ENCODE measurements around the gene OR2A25.
"Not testable (repeated sequence)": the region's sequence is repeated elsewhere in the genome, so short reads cannot be mapped to it uniquely, and the experiment has no call there.

OR2A25 gene, protein sequence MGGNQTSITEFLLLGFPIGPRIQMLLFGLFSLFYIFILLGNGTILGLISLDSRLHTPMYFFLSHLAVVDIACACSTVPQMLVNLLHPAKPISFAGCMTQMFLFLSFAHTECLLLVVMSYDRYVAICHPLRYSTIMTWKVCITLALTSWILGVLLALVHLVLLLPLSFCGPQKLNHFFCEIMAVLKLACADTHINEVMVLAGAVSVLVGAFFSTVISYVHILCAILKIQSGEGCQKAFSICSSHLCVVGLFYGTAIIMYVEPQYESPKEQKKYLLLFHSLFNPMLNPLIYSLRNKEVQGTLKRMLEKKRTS

DNA sequence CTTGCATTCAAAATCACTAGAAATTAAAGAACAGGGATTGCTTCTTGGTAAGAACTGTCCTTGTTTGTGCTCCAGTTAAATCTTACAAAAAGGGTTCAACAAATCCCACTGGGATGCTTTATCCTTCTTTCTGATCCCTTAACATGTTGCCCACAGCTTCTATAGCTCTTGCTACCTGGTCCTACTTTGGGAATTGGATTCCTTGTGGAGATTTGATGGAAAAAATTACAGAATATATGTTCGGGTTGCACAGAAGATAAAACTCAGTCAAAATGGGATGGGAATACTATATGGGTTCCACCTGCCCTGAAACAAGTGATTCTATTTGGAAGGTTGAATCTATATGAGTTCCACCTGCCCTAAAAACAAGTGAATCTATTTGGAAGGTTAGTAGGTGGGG lies at the start of gene OR2A25:
Gene OR2A25, plus strand, starts transcription at position 301 of the 400 bp plus-strand sequence. CDS start 4,409 bp downstream, outside the sequence.
- DNase-seq: no peak

DNA sequence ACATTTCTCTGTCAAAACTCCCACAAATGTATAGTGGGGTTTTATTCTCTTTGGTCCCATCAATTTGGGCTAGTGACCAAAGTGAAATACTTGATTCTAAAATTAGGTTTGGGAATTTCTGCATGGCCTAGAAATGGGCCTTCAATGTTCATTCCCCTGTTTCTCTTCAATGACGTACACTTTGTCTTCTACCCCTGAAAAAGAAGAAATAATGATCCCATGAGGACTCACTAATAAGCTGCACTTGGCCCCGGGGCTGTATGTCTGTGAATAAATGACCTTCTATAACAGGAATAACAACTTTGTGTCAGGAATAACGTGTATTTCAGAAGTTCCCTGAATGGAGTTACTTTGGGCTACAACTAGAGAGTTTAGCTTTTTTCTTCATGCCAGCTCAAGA lies 49.3 kb upstream of the OR2A25 start:
- no peak for DNase-seq

DNA sequence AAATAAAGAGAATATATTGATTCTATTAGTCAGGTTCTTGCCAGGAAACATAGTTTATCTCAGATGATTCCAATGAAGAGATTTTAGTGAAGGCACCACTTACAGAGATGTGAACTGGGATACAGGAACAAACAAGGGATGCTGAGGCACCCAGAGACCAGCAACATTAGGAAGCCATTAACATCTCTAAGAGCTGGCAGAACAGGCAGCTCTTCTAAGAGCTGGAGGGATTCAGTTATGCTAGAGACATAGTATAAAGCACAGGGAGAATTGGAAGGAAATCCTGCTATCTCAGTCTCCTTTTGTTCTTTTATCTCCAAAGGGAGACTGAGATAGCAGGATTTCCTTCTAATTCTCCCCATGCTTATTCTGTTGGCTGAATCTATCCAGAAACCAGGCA lies 47.4 kb upstream of the OR2A25 start:
- no peak for DNase-seq

DNA sequence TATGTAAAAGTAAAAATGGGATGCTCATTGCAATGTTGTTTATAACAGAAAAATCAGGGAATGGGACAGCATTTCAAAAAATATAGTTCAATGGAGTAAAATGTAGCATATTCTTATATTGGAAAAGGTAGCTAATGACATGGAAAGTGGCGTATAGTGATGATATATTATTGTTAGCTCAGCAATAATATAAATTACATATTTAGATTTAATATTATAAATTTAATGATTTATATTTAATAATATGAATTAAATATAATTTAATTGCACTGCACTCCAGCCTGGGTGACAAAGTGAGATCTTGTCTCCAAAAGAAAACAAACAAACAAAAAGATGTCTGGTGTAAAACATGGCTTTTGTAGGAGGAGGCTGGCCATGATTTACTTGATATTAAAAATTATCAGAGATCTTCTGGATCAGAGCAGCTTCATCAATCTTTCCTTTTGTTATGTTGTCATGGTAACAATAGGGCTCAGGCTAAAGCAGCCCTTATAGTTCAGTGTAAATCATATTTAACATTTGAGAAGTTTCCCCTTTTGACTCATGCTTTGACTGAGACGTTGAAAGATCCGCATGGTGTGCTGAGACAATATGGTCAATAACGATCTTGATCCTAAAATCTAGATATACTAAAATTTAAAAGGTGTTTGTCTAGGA lies 46.3 kb upstream of the OR2A25 start:
- no peak for DNase-seq

DNA sequence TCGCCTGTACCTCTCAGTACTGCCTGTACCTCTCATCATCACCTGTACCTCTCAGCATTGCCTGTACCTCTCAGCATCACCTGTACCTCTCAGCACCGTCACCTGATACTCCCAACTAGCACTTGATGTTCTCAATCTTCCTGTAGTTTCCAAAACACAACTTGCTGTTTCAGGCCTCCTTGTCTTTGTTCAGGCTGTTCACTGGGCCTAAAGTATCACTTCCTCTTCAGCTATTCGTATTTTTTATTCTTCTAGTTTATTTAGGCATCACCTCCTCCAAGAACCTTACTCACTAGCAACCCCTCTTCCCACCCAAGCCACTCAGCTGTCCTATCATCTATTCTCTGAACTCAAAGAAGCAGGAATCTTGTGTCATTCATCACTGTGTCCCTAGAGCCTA lies 45.4 kb upstream of the OR2A25 start:
- DNase-seq: no peak

DNA sequence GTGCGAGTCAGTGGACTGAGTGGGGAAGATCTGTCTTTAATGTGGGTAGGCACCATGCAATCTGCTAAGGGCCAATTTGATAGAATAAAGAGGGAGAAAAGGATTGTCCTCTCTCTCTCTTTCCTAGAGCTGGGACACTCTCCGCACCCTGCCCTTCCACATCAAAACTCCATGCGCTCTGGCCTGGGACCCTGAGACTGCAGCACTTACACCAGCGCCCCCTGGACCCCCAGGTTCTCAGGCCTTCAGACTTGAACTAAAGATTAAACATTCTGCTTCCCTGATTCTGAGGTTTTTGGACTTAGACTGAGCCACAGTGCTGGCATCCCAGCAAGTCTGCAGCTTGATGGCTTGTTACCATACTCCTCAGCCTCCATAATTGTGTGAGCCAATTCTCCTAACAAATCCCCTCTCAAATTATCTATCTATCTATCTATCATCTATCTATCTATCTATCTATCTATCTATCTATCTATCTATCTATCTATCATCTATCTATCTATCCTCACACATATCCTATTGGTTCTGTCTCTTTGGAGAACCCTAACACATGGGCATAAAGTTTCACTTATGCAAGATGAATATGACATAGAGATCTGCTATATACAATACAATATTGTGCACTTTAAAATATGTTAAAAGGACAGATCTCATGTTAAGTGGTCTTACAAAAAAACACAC lies 43.3 kb upstream of the OR2A25 start:
- no peak for DNase-seq

DNA sequence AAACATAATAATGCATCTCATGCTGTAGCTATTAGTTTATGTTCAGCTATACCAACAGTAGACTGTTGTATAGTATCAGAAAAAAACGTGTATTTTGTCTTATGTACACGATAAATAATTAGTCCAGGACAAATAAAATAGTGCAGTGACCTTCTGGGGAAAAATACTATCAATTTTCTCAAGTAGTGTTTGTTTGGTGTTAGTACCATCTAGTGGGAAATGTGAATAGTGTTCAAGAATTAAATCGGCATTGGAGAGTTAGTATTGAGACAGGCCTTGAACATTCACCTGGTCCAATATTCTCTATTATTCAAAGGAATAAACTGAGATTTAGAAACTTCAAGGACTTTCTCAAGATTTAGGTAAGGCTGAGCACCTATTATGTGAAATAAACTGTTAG lies 42.5 kb upstream of the OR2A25 start:
- no peak for DNase-seq

DNA sequence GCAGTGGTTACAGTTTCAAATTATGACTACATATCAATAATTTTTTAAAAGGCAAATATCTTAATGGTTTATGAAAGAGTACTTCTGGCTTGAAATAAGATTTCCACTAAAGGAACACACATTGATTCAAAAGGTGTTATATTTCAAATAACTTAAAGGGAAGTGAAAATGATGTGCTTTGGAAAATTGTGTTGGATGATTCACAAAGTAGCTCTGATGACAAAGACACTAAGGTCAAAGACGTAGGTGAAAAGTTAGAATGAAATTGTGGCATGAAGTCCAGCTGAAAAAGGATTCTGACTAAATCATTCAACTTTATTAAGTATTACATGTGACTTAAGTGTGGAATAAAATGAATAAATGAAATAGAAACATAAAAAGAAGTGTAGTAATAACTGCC lies 41.6 kb upstream of the OR2A25 start:
- no peak for DNase-seq

DNA sequence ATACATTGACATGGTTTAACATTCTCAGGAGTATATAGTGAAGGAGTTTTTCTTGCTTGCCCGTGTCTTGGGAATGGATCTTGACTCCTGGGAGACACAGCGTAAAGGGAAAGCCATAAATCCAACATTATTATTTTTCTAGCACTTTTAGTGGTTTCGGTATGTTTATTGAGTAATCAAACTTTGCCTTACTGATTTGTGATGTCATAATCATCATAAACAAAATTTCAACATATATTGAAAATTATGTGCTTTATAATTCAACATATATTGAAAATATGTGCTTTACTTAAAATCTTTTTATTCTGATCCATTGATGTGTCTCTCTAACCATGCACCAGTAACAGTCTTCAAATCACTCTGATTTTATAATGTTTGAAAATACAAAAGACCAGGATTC lies 41.1 kb upstream of the OR2A25 start:
- no peak for DNase-seq

DNA sequence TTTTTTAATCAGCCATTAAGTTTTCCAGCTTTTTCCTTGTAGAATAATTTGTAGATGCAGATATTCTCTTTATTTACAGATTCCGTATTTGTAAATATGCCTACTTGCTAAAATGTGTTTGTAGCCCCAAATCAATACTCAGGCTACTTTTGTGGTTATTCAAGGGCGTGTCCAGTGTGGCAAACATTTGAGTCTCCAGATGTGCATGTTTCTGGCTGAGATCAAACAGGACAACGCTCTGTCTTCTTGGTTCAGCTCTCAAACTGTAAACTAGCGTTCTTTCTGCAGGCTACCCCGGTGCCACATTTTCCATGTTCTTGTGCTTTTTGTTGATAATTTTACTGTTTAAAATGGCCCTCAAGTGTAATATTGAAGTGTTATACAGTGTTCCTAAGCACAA lies 37.1 kb upstream of the OR2A25 start:
- no peak for DNase-seq

DNA sequence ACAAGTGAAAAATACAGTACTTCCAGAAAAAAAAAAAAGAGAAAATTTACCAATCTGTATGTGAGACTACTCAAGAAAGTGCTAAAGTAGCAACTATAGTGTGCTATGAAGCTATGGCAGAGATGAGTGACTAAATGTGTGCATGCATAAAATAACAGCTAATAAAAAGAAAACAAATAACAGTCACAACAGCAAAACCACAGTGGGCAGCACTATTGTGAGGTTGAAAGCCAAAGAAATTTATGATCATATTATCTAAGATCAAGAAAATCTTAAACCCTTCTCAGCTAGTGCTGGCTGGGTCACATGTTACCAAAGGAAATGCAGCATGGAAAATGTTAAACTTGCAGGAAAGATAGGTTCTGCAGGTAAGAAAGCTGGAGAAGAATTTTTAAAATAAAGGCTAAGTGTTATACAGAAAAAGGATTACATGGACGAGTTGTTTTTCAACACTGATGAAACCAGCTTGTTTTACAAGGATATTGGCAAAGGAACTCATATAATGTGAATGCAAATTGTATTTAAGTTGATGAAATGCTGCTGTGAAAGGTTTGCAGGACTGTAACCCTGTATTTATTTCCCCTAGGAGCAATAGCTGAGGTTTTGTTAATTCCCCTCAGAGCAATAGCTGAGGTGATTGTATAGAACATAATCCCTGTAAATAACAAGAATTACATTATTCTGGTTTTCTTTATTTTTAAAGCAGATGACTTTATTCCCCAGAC lies 36.5 kb upstream of the OR2A25 start:
- no peak for DNase-seq

DNA sequence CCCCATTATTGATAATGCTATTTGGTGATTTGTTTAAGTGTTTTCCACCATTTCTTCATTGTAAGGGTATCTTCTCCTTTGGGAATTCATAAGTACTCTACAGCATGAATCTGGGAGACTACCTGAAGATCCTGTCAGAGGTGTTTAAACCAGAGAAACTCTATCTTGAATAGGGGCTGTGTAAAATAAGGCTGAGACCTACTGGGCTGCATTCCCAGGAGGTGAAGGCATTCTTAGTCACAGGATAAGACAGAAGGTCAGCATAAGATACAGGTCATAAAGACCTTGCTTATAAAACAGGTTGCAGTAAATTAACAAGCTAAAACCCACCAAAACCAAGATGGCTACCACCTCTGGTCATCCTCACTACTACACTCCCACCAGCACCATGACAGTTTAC lies 34.2 kb upstream of the OR2A25 start:
- no peak for DNase-seq

DNA sequence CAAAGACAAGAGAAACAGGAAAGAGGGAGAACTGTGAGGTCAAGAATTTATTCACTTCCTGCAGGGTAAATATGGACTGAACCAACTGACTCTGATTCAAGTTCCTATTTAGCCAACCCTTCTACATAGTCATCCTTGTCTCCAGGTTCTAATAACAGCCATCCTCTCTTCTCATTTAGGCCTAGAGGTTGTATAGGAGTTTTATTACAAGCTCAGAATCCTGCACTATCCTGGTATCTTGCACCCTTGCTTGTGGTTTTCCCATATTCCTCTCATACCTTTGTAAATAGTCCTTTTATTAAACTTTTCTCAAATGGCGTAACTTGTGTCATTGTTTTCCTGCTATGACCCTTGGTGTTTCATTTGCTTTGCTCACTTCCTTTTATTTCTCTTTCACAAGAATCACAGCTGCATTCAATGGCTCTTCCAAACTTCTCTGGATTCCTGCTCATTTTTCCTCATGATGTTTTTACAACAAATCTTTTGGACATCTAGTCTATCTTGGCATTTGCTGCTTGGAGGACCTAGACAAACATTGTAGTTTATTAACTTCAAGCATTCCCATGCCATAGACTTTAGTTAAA lies 33.2 kb upstream of the OR2A25 start:
- no peak for DNase-seq

DNA sequence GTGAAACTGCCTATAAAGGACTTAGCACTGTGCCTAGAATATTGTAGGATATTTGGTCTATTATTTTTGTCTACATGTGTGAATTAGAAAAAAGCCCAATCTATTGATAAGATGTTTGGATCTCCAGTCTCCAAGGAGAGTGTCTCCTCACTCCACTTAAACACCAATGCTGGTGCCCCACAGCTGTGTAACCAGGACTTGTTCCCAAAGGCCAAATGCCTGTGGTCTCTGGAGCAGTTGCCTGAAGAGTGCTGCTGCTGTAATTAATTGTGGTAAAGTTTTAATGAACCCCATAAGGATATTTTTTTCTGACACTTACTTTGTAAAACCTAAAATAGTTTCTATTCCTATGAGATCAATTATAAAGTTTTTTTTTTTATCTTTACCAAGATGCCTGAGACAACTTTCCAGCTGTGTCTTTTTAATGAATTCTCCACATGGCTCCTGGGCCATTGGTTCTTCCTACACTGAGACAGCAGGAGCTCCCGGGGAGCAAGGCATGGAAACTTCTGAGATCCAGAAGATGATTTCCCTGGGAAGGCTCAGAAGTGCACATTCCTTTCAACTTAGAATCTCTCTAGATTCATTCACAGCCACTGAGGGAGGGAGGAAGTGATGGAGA lies 32.1 kb upstream of the OR2A25 start:
- no peak for DNase-seq

DNA sequence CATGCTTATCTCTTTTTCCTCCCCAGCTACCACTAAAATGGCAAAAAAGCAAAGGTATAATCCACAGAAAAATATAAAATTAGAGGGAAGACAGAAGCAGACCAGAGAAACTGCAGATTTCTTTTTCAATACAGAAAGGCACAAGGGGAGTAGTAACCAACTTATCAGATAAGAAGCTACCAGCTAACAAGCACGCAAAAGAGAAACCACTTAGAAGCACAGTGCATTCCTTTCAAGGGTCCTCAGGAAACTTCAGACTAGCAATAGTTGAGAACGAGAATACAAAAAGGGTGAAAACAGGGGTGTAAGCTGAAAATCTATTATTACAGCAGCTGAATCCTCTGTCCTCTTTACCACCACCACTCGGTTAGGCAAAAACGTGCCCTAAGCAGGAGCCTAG lies 30.7 kb upstream of the OR2A25 start:
- DNase-seq: no peak

DNA sequence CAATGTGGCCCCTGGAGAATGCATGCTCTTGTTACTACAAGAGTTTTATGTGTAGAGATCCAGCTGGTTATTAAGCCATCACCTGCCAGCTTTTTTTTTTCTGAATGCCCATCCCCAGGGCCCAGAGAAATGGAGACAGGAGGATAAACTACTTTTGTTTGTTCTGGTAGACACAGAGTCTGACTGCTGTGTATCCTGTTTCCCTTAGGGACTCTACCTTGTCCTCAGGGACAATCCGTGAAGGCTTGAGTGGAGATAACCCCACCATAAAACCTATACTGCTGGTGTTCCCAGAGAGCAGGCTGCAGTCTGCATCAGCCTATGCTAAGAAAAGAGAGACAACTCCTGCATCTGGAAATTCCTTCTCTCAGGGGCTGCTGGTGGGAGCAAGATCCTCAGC lies 21.0 kb upstream of the OR2A25 start, which contains the start of gene OR2A5:
Gene OR2A5, plus strand, starts transcription at position 301 of the 400 bp plus-strand sequence. CDS start 1,454 bp downstream, outside the sequence.
- DNase-seq: no peak

DNA sequence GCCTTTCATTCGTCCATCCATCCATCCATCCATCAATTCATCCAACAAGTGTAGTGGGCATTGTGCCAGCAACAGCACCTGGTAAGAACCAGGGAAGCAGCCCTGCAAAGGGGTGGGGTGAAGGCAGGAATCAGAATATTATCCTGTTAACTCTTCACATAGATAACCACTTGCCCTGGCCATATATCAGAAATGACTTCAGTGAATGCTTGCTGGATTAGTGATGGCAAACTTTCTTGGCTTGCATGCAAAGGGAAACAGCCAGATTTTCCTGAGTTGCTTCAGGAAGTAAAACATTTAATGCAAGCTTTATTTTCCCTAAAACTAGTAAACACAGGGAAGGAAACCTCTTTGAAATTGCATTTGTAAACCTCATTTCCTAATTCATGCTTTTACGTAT lies 20.1 kb upstream of the OR2A25 start:
- no peak for DNase-seq

DNA sequence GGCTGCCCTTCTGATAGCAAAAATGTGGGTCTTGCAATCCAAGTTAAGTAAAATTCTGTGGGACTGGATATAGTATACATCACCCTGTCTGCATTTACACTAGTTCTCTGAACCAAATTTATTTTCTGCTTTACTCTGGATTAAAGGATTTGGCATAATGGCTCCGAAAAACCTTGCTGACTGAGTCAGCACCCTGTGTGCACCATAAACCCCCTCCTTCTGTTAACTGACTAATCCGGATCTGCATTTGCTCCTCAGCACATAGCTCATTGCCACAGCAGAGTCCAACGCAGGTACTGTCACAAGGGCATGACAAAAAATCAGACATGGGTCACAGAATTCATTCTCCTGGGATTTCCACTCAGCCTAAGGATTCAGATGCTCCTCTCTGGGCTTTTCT lies 19.5 kb upstream of the OR2A25 start:
- DNase-seq: no peak

DNA sequence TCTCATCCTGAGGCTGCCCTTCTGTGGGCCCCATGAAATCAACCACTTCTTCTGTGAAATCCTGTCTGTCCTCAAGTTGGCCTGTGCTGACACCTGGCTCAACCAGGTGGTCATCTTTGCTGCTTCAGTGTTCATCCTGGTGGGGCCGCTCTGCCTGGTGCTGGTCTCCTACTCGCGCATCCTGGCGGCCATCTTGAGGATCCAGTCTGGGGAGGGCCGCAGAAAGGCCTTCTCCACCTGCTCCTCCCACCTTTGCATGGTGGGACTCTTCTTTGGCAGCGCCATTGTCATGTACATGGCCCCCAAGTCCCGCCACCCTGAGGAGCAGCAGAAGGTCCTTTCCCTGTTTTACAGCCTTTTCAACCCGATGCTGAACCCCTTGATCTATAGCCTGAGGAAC lies 18.7 kb upstream of the OR2A25 start:
- DNase-seq: not testable (repeated sequence)

DNA sequence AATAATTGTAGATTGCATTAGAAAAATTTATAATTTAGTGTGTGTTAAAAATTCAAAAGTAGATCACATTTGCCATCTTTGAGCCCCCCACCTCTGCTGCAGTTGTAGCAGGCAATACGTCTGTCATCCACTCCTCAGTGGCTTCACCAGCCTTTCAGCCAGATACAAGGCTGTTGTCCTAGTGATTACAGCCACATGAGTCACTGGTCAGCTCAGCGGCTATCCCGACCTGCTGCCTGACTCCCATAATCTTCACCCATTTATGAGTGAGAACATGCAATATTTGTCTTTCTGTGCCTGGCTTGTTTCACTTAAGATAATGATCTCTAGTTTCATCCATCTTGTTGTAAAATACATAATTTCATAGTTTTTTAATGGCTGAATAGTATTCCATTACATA lies 11.7 kb upstream of the OR2A25 start:
- no peak for DNase-seq

DNA sequence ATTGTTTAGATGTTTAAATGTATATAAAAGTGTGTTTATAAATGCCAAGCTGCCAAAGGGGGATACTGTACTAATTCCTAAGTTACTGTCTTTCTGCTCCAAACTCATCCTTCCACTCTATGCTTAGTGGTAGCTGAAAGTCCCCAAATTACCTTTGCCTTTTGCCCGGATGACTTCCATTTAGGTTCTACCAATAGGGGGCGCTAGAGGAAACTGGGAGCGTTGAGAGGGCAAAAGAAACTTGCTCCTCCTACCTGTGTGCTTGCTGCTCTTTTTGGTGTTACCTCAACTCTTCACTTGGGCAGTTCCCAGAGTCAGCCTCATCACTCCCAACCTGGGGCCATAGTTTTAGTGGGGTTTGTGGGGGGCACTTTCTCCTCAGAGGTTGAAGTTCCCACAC lies 5.9 kb upstream of the OR2A25 start:
- DNase-seq: no peak

DNA sequence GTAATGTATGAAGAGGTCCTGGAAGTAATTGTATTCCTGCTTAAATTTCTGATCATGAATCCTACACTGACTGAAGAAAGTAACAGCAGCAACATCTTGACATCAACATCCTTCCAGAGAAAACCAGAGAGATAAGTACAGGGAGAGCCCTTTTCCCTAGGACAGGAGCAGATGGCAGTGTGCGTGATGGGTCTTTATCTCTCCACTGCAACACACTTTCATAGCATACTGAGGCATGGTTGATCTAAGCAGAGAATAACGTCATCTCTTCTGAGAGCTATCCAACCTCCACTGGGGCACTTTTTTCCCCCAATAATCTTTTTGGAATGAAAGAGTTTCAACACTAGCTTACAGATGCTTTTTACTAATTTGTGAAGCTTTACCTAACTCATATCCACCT lies 342 bp downstream of the OR2A25 start:
- DNase-seq: no peak

DNA sequence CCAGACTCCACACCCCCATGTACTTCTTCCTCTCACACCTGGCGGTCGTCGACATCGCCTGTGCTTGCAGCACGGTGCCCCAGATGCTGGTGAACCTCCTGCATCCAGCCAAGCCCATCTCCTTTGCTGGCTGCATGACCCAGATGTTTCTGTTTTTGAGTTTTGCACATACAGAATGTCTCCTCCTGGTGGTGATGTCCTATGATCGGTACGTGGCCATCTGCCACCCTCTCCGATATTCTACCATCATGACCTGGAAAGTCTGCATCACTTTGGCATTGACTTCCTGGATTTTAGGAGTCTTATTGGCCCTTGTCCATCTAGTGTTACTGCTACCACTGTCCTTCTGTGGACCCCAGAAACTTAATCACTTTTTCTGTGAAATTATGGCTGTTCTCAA lies 4.8 kb downstream of the OR2A25 start:
- no peak for DNase-seq

All from CD4-positive, alpha-beta T cell treated with Interferon gamma for 1 hour (primary cell).